ENCODE measurements around the gene ACTL7B. TPM values are rescaled to one million over a fixed set of nuclear protein-coding genes. Genes with fewer than 3 reads are reported as not detected.

ACTL7B gene, protein sequence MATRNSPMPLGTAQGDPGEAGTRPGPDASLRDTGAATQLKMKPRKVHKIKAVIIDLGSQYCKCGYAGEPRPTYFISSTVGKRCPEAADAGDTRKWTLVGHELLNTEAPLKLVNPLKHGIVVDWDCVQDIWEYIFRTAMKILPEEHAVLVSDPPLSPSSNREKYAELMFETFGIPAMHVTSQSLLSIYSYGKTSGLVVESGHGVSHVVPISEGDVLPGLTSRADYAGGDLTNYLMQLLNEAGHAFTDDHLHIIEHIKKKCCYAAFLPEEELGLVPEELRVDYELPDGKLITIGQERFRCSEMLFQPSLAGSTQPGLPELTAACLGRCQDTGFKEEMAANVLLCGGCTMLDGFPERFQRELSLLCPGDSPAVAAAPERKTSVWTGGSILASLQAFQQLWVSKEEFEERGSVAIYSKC
- 0.20 and 0.46 TPM in 2 replicates for total RNA-seq (2013; cell fraction: nucleolus; rRNA removed)
- total RNA-seq (2014; rRNA removed) (not detected in 2 replicates), total RNA-seq (2014; rRNA removed; fragmentation: Illumina TruSeq; extraction: Trizol) (not detected in 2 replicates), total RNA-seq (2021) (not detected in 2 replicates), polyA plus RNA-seq (2011; rRNA removed) (not detected in 2 replicates), polyA plus RNA-seq (2014; fragmentation: Illumina TruSeq; extraction: Trizol) (not detected in 2 replicates), polyA plus RNA-seq (2014; fragmentation: Nextera tagmentation; extraction: Ambion mirVana) (not detected), polyA plus RNA-seq (2014; rRNA removed) (not detected in 2 replicates), polyA plus RNA-seq (2016; fragmentation: Nextera tagmentation; extraction: Ambion mirVana) (not detected), polyA minus RNA-seq (2011; rRNA and poly(A)+ RNA removed) (not detected in 2 replicates), Bru-seq, nascent RNA (percentile 17 among the genes with signal in this experiment), BruChase-seq, experiment 1, labeled RNA remaining after a 6-hour chase (percentile 17 among the genes with signal in this experiment), BruChase-seq, experiment 2, labeled RNA remaining after a 2-hour chase (percentile 11 among the genes with signal in this experiment)
- polyA plus RNA-seq (2011; ENCODE audit: low read depth), result not detected
- polyA plus RNA-seq (2011; cell fraction: cytosol; rRNA removed), result not detected in 2 replicates
- polyA plus RNA-seq (2011; cell fraction: nucleus; rRNA removed), result 0.12 TPM in 1 of 2 replicates, not detected in the other
- polyA plus RNA-seq (2012), result 0.05 TPM in 1 of 2 replicates, not detected in the other
- polyA minus RNA-seq (2011; cell fraction: cytosol; rRNA and poly(A)+ RNA removed), result not detected in 2 replicates
- polyA minus RNA-seq (2011; cell fraction: nucleus; rRNA and poly(A)+ RNA removed), result 0.19 TPM in 1 of 2 replicates, not detected in the other
- long read RNA-seq, experiment 1, result 0 reads
- long read RNA-seq, experiment 2, result 0 reads

DNA sequence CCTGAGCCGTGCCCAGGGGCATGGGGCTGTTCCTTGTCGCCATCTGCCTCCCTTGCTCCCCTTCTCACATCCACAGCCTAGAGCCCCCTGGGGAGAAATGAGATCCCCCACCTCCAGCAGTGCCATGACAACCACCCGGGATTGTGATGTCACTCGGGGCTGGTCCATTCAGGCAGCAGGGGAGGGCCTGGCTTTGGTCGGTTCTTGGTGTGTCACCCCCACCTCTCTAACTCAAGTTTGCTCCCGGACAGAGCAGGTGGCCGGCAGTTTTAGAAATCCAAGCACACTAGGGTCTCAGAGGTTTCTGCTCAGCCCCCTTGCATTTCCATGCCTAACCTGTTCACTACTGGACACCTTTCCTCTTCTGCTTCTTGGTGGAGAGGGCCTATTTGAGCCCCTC, at the start of gene ACTL7B:
TSS of gene ACTL7B (minus strand) at position 99 of the 400 bp plus-strand sequence. CDS start at position 43, 56 bp downstream.
- no peak within 1 kb of the TSS for H3K4me2 ChIP-seq (ENCODE audit: control insufficient read depth, insufficient read depth)
- ChIA-PET CTCF (interaction anchor here (1.1 kb wide), 1 partner anchor 98 kb away, joined by 4 read pairs; no protein-coding TSS in a partner anchor), RAD21 (ENCODE audit: unreplicated experiment) (no interaction called here), SMC1A (ENCODE audit: uncharacterized antibody, unreplicated experiment) (no interaction called here), POLR2A (no interaction called here)
- no peak within 1 kb of the TSS for H3K27ac ChIP-seq (ENCODE audit: control insufficient read depth, insufficient read depth)
- H3K4me3 ChIP-seq, result no peak within 1 kb of the TSS
- BruUV-seq (replicated peaks), result no TSS peak
- H3K4me1 ChIP-seq (ENCODE audit: control insufficient read depth, insufficient read depth, low read length), result no peaks in the 10 kb centered on the region
- H3K9me3 ChIP-seq (replicated peaks; ENCODE audit: control insufficient read depth, insufficient read depth, low read length), result no peaks in the 10 kb centered on the region
- no peaks in the 10 kb centered on the region for H3K79me2 ChIP-seq (ENCODE audit: control insufficient read depth, insufficient read depth, low read length)
- no peak within 1 kb of the TSS for H3K9ac ChIP-seq (ENCODE audit: control insufficient read depth, insufficient read depth, low read length)
- WGBS (ENCODE audit: insufficient coverage, insufficient replicate concordance, low lambda C conversion rate, missing lambda C conversion rate), result 26% methylated on average over 7 of the region's 7 CpGs
- FAIRE-seq (no peak), ATAC-seq (no peak), DNase-seq (ENCODE audit: low read depth, low spot score) (no peak)
- H2AFZ ChIP-seq (ENCODE audit: control insufficient read depth, low read depth, low read length), result no peak within 1 kb of the TSS
- no peaks in the 10 kb centered on the region for H3K36me3 ChIP-seq (ENCODE audit: control insufficient read depth in 2 of 2, insufficient read depth in 2 of 2, low read length in 1 of 2)
- no peak for TF ChIP-seq POLR2AphosphoS5 (IDR thresholded peaks at IDR 0.05; ENCODE audit: low read length)
- intact Hi-C loops (cut with micrococcal nuclease; ENCODE audit: unreplicated experiment) (no loop called here), in situ Hi-C loops (cut with MboI) (no loop called here)
- no peaks in the 10 kb centered on the region; a peak in 1 of 4 replicates for H3K27me3 ChIP-seq (replicated peaks in 1 of 2; ENCODE audit: control insufficient read depth in 2 of 2, insufficient read depth in 2 of 2, low read length in 1 of 2)
- no peaks in the 10 kb centered on the region for H4K20me1 ChIP-seq (ENCODE audit: control insufficient read depth, insufficient read depth)

DNA sequence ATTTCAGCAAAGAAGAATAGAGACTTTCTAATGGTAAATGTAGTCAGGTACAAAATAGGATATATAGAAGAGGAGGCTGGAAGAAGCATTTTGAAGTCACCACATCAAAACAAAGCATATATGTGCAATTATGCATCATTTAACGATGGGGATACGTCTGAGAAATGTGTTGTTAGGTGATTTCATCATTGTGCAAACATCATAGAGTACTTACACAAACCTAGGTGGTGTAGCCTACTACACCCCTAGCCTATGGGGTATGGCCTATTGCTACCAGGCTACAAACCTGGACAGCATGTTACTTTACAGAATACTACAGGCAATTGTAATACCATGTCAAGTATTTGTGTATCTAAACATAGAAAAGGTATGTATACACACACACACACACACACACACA, 49.7 kb upstream of the ACTL7B start:
- 96% methylated on average over 2 of the region's 2 CpGs for WGBS (ENCODE audit: insufficient coverage, insufficient replicate concordance, low lambda C conversion rate, missing lambda C conversion rate)
- Histone ChIP-seq H3K27me3 (replicated peaks in 1 of 2; ENCODE audit: control insufficient read depth in 2 of 2, insufficient read depth in 2 of 2, low read length in 1 of 2) (no peaks in the 10 kb centered on the region), H3K36me3 (ENCODE audit: control insufficient read depth in 2 of 2, insufficient read depth in 2 of 2, low read length in 1 of 2) (peaks cover 2 to 9% of the 10 kb centered on the region in 2 experiments), H3K4me1 (ENCODE audit: control insufficient read depth, insufficient read depth, low read length) (no peaks in the 10 kb centered on the region), H3K4me2 (ENCODE audit: control insufficient read depth, insufficient read depth) (no peak overlapping the region), H3K9ac (ENCODE audit: control insufficient read depth, insufficient read depth, low read length) (no peak overlapping the region), H3K27ac (ENCODE audit: control insufficient read depth, insufficient read depth) (no peak overlapping the region), H3K4me3 (no peak overlapping the region), H3K79me2 (ENCODE audit: control insufficient read depth, insufficient read depth, low read length) (no peaks in the 10 kb centered on the region), H3K9me3 (replicated peaks; ENCODE audit: control insufficient read depth, insufficient read depth, low read length) (no peaks in the 10 kb centered on the region), H4K20me1 (ENCODE audit: control insufficient read depth, insufficient read depth) (no peaks in the 10 kb centered on the region), H2AFZ (ENCODE audit: control insufficient read depth, low read depth, low read length) (no peak overlapping the region)
- FAIRE-seq (no peak), ATAC-seq (no peak), DNase-seq (ENCODE audit: low read depth, low spot score) (no peak)
- RAD21 ChIA-PET (ENCODE audit: unreplicated experiment), result no interaction called here
- SMC1A ChIA-PET (ENCODE audit: uncharacterized antibody, unreplicated experiment), result no interaction called here
- intact Hi-C loops (cut with micrococcal nuclease; ENCODE audit: unreplicated experiment) (no loop called here), in situ Hi-C loops (cut with MboI) (no loop called here)
- CTCF ChIA-PET, result no interaction called here
- no TSS peak for BruUV-seq (replicated peaks)
- POLR2A ChIA-PET, result no interaction called here
- no peak for TF ChIP-seq ZNF24 (IDR thresholded peaks at IDR 0.05)
- TF ChIP-seq ZBED1 (IDR thresholded peaks at IDR 0.05; ENCODE audit: borderline replicate concordance), result no peak
- no peak for TF ChIP-seq MTA3 (IDR thresholded peaks at IDR 0.05; ENCODE audit: borderline replicate concordance, low read length)
- TF ChIP-seq, protein P1, sequence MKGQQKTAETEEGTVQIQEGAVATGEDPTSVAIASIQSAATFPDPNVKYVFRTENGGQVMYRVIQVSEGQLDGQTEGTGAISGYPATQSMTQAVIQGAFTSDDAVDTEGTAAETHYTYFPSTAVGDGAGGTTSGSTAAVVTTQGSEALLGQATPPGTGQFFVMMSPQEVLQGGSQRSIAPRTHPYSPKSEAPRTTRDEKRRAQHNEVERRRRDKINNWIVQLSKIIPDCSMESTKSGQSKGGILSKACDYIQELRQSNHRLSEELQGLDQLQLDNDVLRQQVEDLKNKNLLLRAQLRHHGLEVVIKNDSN (IDR thresholded peaks at IDR 0.05; ENCODE audit: borderline replicate concordance, extremely low read length, insufficient read depth, low read depth, low read length), result no peak
- TF ChIP-seq SMAD1 (IDR thresholded peaks at IDR 0.05; ENCODE audit: low read depth, partially characterized antibody), result no peak
- no peak for TF ChIP-seq MEF2B (IDR thresholded peaks at IDR 0.05; ENCODE audit: partially characterized antibody, poor library complexity, severe bottlenecking)
- TF ChIP-seq, protein P2, sequence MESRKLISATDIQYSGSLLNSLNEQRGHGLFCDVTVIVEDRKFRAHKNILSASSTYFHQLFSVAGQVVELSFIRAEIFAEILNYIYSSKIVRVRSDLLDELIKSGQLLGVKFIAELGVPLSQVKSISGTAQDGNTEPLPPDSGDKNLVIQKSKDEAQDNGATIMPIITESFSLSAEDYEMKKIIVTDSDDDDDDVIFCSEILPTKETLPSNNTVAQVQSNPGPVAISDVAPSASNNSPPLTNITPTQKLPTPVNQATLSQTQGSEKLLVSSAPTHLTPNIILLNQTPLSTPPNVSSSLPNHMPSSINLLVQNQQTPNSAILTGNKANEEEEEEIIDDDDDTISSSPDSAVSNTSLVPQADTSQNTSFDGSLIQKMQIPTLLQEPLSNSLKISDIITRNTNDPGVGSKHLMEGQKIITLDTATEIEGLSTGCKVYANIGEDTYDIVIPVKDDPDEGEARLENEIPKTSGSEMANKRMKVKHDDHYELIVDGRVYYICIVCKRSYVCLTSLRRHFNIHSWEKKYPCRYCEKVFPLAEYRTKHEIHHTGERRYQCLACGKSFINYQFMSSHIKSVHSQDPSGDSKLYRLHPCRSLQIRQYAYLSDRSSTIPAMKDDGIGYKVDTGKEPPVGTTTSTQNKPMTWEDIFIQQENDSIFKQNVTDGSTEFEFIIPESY (IDR thresholded peaks at IDR 0.05), result no peak
- no peak for TF ChIP-seq TARDBP (IDR thresholded peaks at IDR 0.05; ENCODE audit: borderline replicate concordance)
